HCT116 (cell line): ENCODE results near the gene CELF2.

Experiments
- CTCF ChIP-seq, 3 experiments: fragments of 200-600 bp in 1 of 3; sonication (generic) in 1 of 3; IDR thresholded peaks in 2 of 3; conservative IDR thresholded peaks in 1 of 3; 2 replicates each; pipeline ENCODE4 v1.5.1; 2012 to 2017; ENCODE audit warnings: low read depth in 2 of 3, low read length in 2 of 3, antibody characterized with exemption in 1 of 3, borderline replicate concordance in 1 of 3, control low read depth in 1 of 3, mild to moderate bottlenecking in 1 of 3, mixed read lengths in 1 of 3, mixed run types in 1 of 3, moderate library complexity in 1 of 3; ENCODE audit not compliant: insufficient read depth in 1 of 3
- EZH2 ChIP-seq: fragments of 200-600 bp; sonication (generic); IDR thresholded peaks from 2 replicates; pipeline ENCODE4 v1.6.1; 2017; ENCODE audit warnings: antibody characterized with exemption, mixed run types
- EZH2phosphoT487 ChIP-seq: fragments of 200-600 bp; IDR thresholded peaks from 2 replicates; pipeline ENCODE4 v1.6.1; 2018; ENCODE audit warnings: antibody characterized with exemption, borderline replicate concordance
- REST ChIP-seq: IDR thresholded peaks from 2 replicates; pipeline ENCODE4 v1.6.1; 2012; ENCODE audit warnings: low read depth

- TF ChIP-seq CTCF (IDR thresholded peaks at IDR 0.05 in 2 of 3, conservative IDR thresholded peaks at IDR 0.05 in 1 of 3; ENCODE audit: borderline replicate concordance in 1 of 3, insufficient read depth in 1 of 3, low read depth in 2 of 3, low read length in 2 of 3) (no peak), EZH2phosphoT487 (no peak), REST (no peak), EZH2 (no peak)
Measured at GRCh38 chr10:11204351-11204942, 186.8 kb downstream of the CELF2 start.
